Measurements from ENCODE around the gene GOLGA3. TPM values are rescaled to one million over a fixed set of nuclear protein-coding genes. Genes with fewer than 3 reads are reported as not detected.

Gene GOLGA3
- total RNA-seq, 1 donor from 2014 or later = 33.4 TPM

GRCh38 chr12:132784580-132784979 is 44.1 kb downstream of the GOLGA3 start:
- no peak for TF ChIP-seq CTCF (conservative IDR thresholded peaks at IDR 0.05)
- Mint-ChIP-seq H3K4me1 (no peaks in the 10 kb centered on the region), H3K27ac (ENCODE audit: unreplicated experiment) (peak overlapping the region; percentile 55), H3K9me3 (no peaks in the 10 kb centered on the region), H3K36me3 (ENCODE audit: low read depth) (peaks cover 35% of the 10 kb centered on the region), H3K27me3 (ENCODE audit: low read depth) (no peaks in the 10 kb centered on the region), H3K4me3 (no peak overlapping the region)
- no peak for DNase-seq (ENCODE audit: low read depth, low spot score)

- TF ChIP-seq CTCF (conservative IDR thresholded peaks at IDR 0.05) = no peak
- Mint-ChIP-seq H3K4me3 (no peak overlapping the region), H3K36me3 (ENCODE audit: low read depth) (peaks cover 32% of the 10 kb centered on the region), H3K4me1 (no peaks in the 10 kb centered on the region), H3K9me3 (no peaks in the 10 kb centered on the region), H3K27ac (ENCODE audit: unreplicated experiment) (no peak overlapping the region), H3K27me3 (ENCODE audit: low read depth) (no peaks in the 10 kb centered on the region)
- DNase-seq (ENCODE audit: low read depth, low spot score) = no peak
These were observed 44.6 kb downstream of the GOLGA3 start for GRCh38 chr12:132783917-132784531.

- no peaks in the 10 kb centered on the region for H3K4me1 Mint-ChIP-seq
- peaks cover 20% of the 10 kb centered on the region for H3K36me3 Mint-ChIP-seq (ENCODE audit: low read depth)
- H3K27me3 Mint-ChIP-seq (ENCODE audit: low read depth) = no peaks in the 10 kb centered on the region
These were observed 46.7 kb downstream of the GOLGA3 start for GRCh38 chr12:132781938-132782337.

GRCh38 chr12:132779781-132780353 is 48.8 kb downstream of the GOLGA3 start:
- no peak for TF ChIP-seq CTCF (conservative IDR thresholded peaks at IDR 0.05)
- Mint-ChIP-seq H3K4me1 (no peaks in the 10 kb centered on the region), H3K4me3 (no peak overlapping the region), H3K27ac (ENCODE audit: unreplicated experiment) (no peak overlapping the region), H3K36me3 (ENCODE audit: low read depth) (peaks cover 14% of the 10 kb centered on the region), H3K27me3 (ENCODE audit: low read depth) (no peaks in the 10 kb centered on the region), H3K9me3 (no peaks in the 10 kb centered on the region)
- DNase-seq (ENCODE audit: low read depth, low spot score) = no peak

More at GRCh38 chr12:132781938-132782337, 46.7 kb downstream of the GOLGA3 start:
- Mint-ChIP-seq H3K27ac (ENCODE audit: unreplicated experiment) (no peak overlapping the region), H3K4me3 (no peak overlapping the region), H3K9me3 (no peaks in the 10 kb centered on the region)
- no peak for TF ChIP-seq CTCF (conservative IDR thresholded peaks at IDR 0.05)
- DNase-seq (ENCODE audit: low read depth, low spot score) = no peak

- Mint-ChIP-seq H3K27me3 (ENCODE audit: low read depth) (no peaks in the 10 kb centered on the region), H3K4me3 (no peak overlapping the region), H3K4me1 (no peaks in the 10 kb centered on the region), H3K36me3 (ENCODE audit: low read depth) (peaks cover 9% of the 10 kb centered on the region), H3K9me3 (no peaks in the 10 kb centered on the region), H3K27ac (ENCODE audit: unreplicated experiment) (no peak overlapping the region)
- no peak for TF ChIP-seq CTCF (conservative IDR thresholded peaks at IDR 0.05)
- DNase-seq (ENCODE audit: low read depth, low spot score) = no peak
These were observed 51.1 kb downstream of the GOLGA3 start for GRCh38 chr12:132777614-132778013.

Measured in neural crest cell (in vitro differentiated cells).